Panc1 (cell line): ENCODE results near the gene HMCN2. TPM values are rescaled to one million over a fixed set of nuclear protein-coding genes. Genes with fewer than 3 reads are reported as not detected.

ENCODE experiments used
- ATAC-seq: fragments of 200-7000 bp; cut with Tn5 transposase; 2 replicates; pipeline ENCODE4 v1.9.1; 2020; ENCODE audit warnings: mild to moderate bottlenecking, moderate library complexity
- BruUV-seq: library from RNA; stranded (reverse); fragments of 400-500 nt; replicated peaks from 2 replicates; lab custom pipeline; 2021; lab: Mats Ljungman, UMichigan
- CTCF ChIA-PET: fragments of 300-600 bp; sonication (Branson Sonifier 250); formaldehyde crosslinking; loops from one replicate; lab custom pipeline; 2022; ENCODE audit warnings: antibody characterized with exemption; lab: Charles Lee
- POLR2A ChIA-PET: fragments of 300-600 bp; sonication (Branson Sonifier 250); formaldehyde crosslinking; loops from one replicate; lab custom pipeline; 2022; ENCODE audit warnings: antibody characterized with exemption; lab: Charles Lee
- DNase-seq: peaks from one replicate; pipeline ENCODE4 v3.0.0-alpha.2; 2010; ENCODE audit warnings: low read depth, low spot score
- H3K27ac ChIP-seq: 2 replicates; pipeline ENCODE4 v1.5.1; 2011; ENCODE audit warnings: mild to moderate bottlenecking, low read length, inconsistent platforms
- H3K27me3 ChIP-seq: fragments of 200-500 bp; sonication (Bioruptor generic); 2 replicates; pipeline ENCODE4 v1.6.0; 2014; ENCODE audit warnings: low read length, inconsistent platforms; ENCODE audit not compliant: control insufficient read depth, insufficient read depth
- H3K36me3 ChIP-seq: fragments of 200-500 bp; sonication (Bioruptor generic); 2 replicates; pipeline ENCODE4 v1.5.1; 2014; ENCODE audit warnings: inconsistent platforms, mild to moderate bottlenecking, low read length, moderate library complexity; ENCODE audit not compliant: control insufficient read depth, insufficient read depth
- H3K4me1 ChIP-seq: 2 replicates; pipeline ENCODE4 v1.5.1; 2011; ENCODE audit warnings: inconsistent platforms, mild to moderate bottlenecking, low read length, moderate library complexity; ENCODE audit not compliant: control insufficient read depth, insufficient read depth
- H3K4me3 ChIP-seq, 2 experiments: 2 replicates each; pipeline ENCODE4 v1.5.1; 2011 to 2012; ENCODE audit warnings: low read depth in 2 of 2, low read length in 2 of 2, mild to moderate bottlenecking in 2 of 2, inconsistent platforms in 1 of 2, moderate library complexity in 1 of 2
- H3K9me3 ChIP-seq: fragments of 200-500 bp; sonication (Bioruptor generic); 2 replicates; pipeline ENCODE4 v1.5.1; 2014; ENCODE audit warnings: low read depth, mild to moderate bottlenecking, inconsistent platforms, low read length, moderate library complexity; ENCODE audit not compliant: control insufficient read depth, insufficient read depth
- POLR2AphosphoS5 ChIP-seq: IDR thresholded peaks from 2 replicates; pipeline ENCODE4 v1.6.1; 2012; ENCODE audit warnings: mild to moderate bottlenecking, low read depth, low read length, moderate library complexity
- SIN3A ChIP-seq: IDR thresholded peaks from 2 replicates; pipeline ENCODE4 v1.6.1; 2012; ENCODE audit warnings: low read depth, mild to moderate bottlenecking, low read length, moderate library complexity, borderline replicate concordance; ENCODE audit not compliant: insufficient read depth
- TCF7L2 ChIP-seq: IDR thresholded peaks from 2 replicates; pipeline ENCODE4 v1.6.1; 2011; ENCODE audit warnings: mild to moderate bottlenecking, low read depth, low read length, inconsistent platforms
- in situ Hi-C: cut with HindIII; loops from 2 replicates; pipeline ENCODE4 v1.10.0; 2016; ENCODE audit warnings: low sequenced_read_pairs, low pct_unique_long_range_greater_than_20kb
- intact Hi-C: fragments of 100-400 bp; cut with micrococcal nuclease; formaldehyde crosslinking; loops from one replicate; pipeline ENCODE4 v1.10.0; 2022; ENCODE audit not compliant: unreplicated experiment
- total RNA-seq: library from RNA; stranded (reverse); gene quantifications from one replicate; pipeline ENCODE4 v1.2.1, GENCODE V29; 2021; ENCODE audit not compliant: unreplicated experiment
- TF ChIP-seq, protein P1 (sequence below), 2 experiments: IDR thresholded peaks; 2 replicates each; pipeline ENCODE4 v1.6.1; 2011 to 2012; ENCODE audit warnings: low read depth in 2 of 2, control low read depth in 1 of 2, low read length in 1 of 2, mild to moderate bottlenecking in 1 of 2, moderate library complexity in 1 of 2; ENCODE audit not compliant: insufficient read depth in 1 of 2
- TF ChIP-seq, protein P2 (sequence below): fragments of 450-650 bp; IDR thresholded peaks from 2 replicates; pipeline ENCODE4 v1.5.1; 2017; ENCODE audit warnings: mild to moderate bottlenecking

The HMCN2 gene
- total RNA-seq, 1 experiment from 2014 or later: 0.05 TPM

DNA sequence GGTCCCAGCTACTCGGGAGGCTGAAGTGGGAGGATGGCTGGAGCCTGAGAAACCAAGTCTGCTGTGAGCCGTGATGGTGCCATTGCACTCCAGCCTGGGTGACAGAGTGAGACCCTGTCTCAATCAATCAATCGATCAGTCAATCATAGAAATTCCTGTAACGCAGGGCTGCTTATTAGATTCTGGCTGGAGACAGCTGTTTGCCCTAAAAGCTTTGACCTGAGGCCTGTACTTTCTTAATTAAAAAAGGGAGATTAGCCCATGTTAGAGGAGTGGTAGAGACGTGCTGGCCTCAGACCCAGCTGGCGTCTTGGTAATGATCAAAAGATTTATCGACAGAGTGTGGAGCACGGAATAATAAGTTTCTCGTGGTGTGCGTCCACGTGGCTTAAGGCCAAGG, 40.5 kb upstream of the HMCN2 start:
- DNase-seq (no peak), ATAC-seq (no peak)
- ChIA-PET POLR2A (no interaction called here), CTCF (no interaction called here)
- Histone ChIP-seq H3K4me3 (no peak overlapping the region), H3K27ac (no peak overlapping the region), H3K9me3 (no peaks in the 10 kb centered on the region), H3K27me3 (no peaks in the 10 kb centered on the region), H3K36me3 (no peaks in the 10 kb centered on the region; the same call in 1 of the 2 replicates), H3K4me1 (no peaks in the 10 kb centered on the region)
- no peak for TF ChIP-seq SIN3A
- TF ChIP-seq, protein P1, sequence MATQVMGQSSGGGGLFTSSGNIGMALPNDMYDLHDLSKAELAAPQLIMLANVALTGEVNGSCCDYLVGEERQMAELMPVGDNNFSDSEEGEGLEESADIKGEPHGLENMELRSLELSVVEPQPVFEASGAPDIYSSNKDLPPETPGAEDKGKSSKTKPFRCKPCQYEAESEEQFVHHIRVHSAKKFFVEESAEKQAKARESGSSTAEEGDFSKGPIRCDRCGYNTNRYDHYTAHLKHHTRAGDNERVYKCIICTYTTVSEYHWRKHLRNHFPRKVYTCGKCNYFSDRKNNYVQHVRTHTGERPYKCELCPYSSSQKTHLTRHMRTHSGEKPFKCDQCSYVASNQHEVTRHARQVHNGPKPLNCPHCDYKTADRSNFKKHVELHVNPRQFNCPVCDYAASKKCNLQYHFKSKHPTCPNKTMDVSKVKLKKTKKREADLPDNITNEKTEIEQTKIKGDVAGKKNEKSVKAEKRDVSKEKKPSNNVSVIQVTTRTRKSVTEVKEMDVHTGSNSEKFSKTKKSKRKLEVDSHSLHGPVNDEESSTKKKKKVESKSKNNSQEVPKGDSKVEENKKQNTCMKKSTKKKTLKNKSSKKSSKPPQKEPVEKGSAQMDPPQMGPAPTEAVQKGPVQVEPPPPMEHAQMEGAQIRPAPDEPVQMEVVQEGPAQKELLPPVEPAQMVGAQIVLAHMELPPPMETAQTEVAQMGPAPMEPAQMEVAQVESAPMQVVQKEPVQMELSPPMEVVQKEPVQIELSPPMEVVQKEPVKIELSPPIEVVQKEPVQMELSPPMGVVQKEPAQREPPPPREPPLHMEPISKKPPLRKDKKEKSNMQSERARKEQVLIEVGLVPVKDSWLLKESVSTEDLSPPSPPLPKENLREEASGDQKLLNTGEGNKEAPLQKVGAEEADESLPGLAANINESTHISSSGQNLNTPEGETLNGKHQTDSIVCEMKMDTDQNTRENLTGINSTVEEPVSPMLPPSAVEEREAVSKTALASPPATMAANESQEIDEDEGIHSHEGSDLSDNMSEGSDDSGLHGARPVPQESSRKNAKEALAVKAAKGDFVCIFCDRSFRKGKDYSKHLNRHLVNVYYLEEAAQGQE (IDR thresholded peaks at IDR 0.05; ENCODE audit: insufficient read depth in 1 of 2, low read depth in 2 of 2, low read length in 1 of 2): no peak
- TF ChIP-seq, protein P2, sequence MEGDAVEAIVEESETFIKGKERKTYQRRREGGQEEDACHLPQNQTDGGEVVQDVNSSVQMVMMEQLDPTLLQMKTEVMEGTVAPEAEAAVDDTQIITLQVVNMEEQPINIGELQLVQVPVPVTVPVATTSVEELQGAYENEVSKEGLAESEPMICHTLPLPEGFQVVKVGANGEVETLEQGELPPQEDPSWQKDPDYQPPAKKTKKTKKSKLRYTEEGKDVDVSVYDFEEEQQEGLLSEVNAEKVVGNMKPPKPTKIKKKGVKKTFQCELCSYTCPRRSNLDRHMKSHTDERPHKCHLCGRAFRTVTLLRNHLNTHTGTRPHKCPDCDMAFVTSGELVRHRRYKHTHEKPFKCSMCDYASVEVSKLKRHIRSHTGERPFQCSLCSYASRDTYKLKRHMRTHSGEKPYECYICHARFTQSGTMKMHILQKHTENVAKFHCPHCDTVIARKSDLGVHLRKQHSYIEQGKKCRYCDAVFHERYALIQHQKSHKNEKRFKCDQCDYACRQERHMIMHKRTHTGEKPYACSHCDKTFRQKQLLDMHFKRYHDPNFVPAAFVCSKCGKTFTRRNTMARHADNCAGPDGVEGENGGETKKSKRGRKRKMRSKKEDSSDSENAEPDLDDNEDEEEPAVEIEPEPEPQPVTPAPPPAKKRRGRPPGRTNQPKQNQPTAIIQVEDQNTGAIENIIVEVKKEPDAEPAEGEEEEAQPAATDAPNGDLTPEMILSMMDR: no peak
- no peak for TF ChIP-seq TCF7L2
- TF ChIP-seq POLR2AphosphoS5: no peak
- in situ Hi-C loops: no loop called here
- BruUV-seq: no TSS peak
- intact Hi-C loops: no loop called here

DNA sequence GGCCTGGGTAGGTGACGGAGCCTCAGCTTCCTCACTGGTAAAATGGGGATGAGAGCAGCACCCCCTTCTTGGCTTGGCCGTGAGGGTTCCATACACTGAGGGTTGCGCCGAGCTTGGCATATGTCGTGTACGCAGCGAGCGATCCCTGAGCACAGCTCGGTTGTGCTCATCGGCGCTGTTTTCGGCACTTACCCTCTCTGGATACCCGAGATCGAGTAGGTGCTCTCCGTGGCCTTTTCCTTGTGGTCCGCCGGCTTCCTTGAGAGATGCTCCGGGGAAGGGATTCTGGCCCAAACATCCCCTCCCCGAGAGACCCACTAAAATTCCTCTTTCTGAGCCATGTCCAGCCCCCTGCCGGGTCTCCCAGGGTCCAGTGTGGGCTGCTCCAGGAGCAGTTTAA, 40.0 kb upstream of the HMCN2 start:
- BruUV-seq: no TSS peak
- Histone ChIP-seq H3K4me1 (no peaks in the 10 kb centered on the region), H3K9me3 (no peaks in the 10 kb centered on the region), H3K27ac (no peak overlapping the region), H3K27me3 (no peaks in the 10 kb centered on the region), H3K36me3 (no peaks in the 10 kb centered on the region; the same call in 1 of the 2 replicates), H3K4me3 (no peak overlapping the region)
- intact Hi-C loops (no loop called here), in situ Hi-C loops (no loop called here)
- TF ChIP-seq POLR2AphosphoS5: no peak
- TF ChIP-seq, protein P2: no peak
- no peak for TF ChIP-seq SIN3A
- TF ChIP-seq TCF7L2: no peak
- TF ChIP-seq, protein P1 (IDR thresholded peaks at IDR 0.05; ENCODE audit: insufficient read depth in 1 of 2, low read depth in 2 of 2, low read length in 1 of 2): no peak
- ATAC-seq (no peak), DNase-seq (no peak)
- CTCF ChIA-PET: no interaction called here
- POLR2A ChIA-PET: no interaction called here
